Measurements from ENCODE around the gene CEACAM8. TPM values are rescaled to one million over a fixed set of nuclear protein-coding genes. Genes with fewer than 3 reads are reported as not detected.

The CEACAM8 gene
- total RNA-seq, 1 donor from 2014 or later = not detected

GRCh38 chr19:42584466-42584865, 10.3 kb downstream of the CEACAM8 start:
- Mint-ChIP-seq H3K27me3 (ENCODE audit: unreplicated experiment) (peaks cover 7% of the 10 kb centered on the region), H3K4me3 (ENCODE audit: unreplicated experiment) (no peak overlapping the region), H3K36me3 (ENCODE audit: unreplicated experiment) (no peaks in the 10 kb centered on the region), H3K9me3 (ENCODE audit: unreplicated experiment) (no peaks in the 10 kb centered on the region), H3K27ac (ENCODE audit: unreplicated experiment) (no peak overlapping the region), H3K4me1 (ENCODE audit: unreplicated experiment) (no peaks in the 10 kb centered on the region)
- no peak for DNase-seq (ENCODE audit: extremely low spot score, unreplicated experiment)
- no peak for TF ChIP-seq CTCF (IDR thresholded peaks at IDR 0.05)

- H3K4me3 Mint-ChIP-seq (ENCODE audit: unreplicated experiment) = no peak overlapping the region
- peaks cover 7% of the 10 kb centered on the region for H3K27me3 Mint-ChIP-seq (ENCODE audit: unreplicated experiment)
- no peak overlapping the region for H3K27ac Mint-ChIP-seq (ENCODE audit: unreplicated experiment)
- no peaks in the 10 kb centered on the region for H3K9me3 Mint-ChIP-seq (ENCODE audit: unreplicated experiment)
- TF ChIP-seq CTCF (IDR thresholded peaks at IDR 0.05) = no peak
- H3K36me3 Mint-ChIP-seq (ENCODE audit: unreplicated experiment) = no peaks in the 10 kb centered on the region
- no peak for DNase-seq (ENCODE audit: extremely low spot score, unreplicated experiment)
- H3K4me1 Mint-ChIP-seq (ENCODE audit: unreplicated experiment) = no peaks in the 10 kb centered on the region
These were observed 17.7 kb downstream of the CEACAM8 start for GRCh38 chr19:42577016-42577415.

GRCh38 chr19:42576241-42576640, 18.5 kb downstream of the CEACAM8 start:
- no peaks in the 10 kb centered on the region for H3K9me3 Mint-ChIP-seq (ENCODE audit: unreplicated experiment)
- no peaks in the 10 kb centered on the region for H3K36me3 Mint-ChIP-seq (ENCODE audit: unreplicated experiment)
- H3K4me1 Mint-ChIP-seq (ENCODE audit: unreplicated experiment) = no peaks in the 10 kb centered on the region
- no peak overlapping the region for H3K4me3 Mint-ChIP-seq (ENCODE audit: unreplicated experiment)
- no peak for DNase-seq (ENCODE audit: extremely low spot score, unreplicated experiment)
- no peak overlapping the region for H3K27ac Mint-ChIP-seq (ENCODE audit: unreplicated experiment)
- TF ChIP-seq CTCF (IDR thresholded peaks at IDR 0.05) = no peak
- peaks cover 7% of the 10 kb centered on the region for H3K27me3 Mint-ChIP-seq (ENCODE audit: unreplicated experiment)

GRCh38 chr19:42573642-42574041, 21.1 kb downstream of the CEACAM8 start:
- no peaks in the 10 kb centered on the region for H3K4me1 Mint-ChIP-seq (ENCODE audit: unreplicated experiment)
- H3K27ac Mint-ChIP-seq (ENCODE audit: unreplicated experiment) = no peak overlapping the region
- TF ChIP-seq CTCF (IDR thresholded peaks at IDR 0.05) = no peak
- H3K9me3 Mint-ChIP-seq (ENCODE audit: unreplicated experiment) = no peaks in the 10 kb centered on the region
- H3K36me3 Mint-ChIP-seq (ENCODE audit: unreplicated experiment) = no peaks in the 10 kb centered on the region
- H3K27me3 Mint-ChIP-seq (ENCODE audit: unreplicated experiment) = peaks cover 13% of the 10 kb centered on the region
- no peak overlapping the region for H3K4me3 Mint-ChIP-seq (ENCODE audit: unreplicated experiment)
- DNase-seq (ENCODE audit: extremely low spot score, unreplicated experiment) = no peak

GRCh38 chr19:42571116-42571515, 23.6 kb downstream of the CEACAM8 start:
- Mint-ChIP-seq H3K27ac (ENCODE audit: unreplicated experiment) (no peak overlapping the region), H3K4me3 (ENCODE audit: unreplicated experiment) (no peak overlapping the region), H3K36me3 (ENCODE audit: unreplicated experiment) (no peaks in the 10 kb centered on the region), H3K27me3 (ENCODE audit: unreplicated experiment) (peaks cover 23% of the 10 kb centered on the region), H3K9me3 (ENCODE audit: unreplicated experiment) (no peaks in the 10 kb centered on the region), H3K4me1 (ENCODE audit: unreplicated experiment) (no peaks in the 10 kb centered on the region)
- TF ChIP-seq CTCF (IDR thresholded peaks at IDR 0.05) = no peak
- DNase-seq (ENCODE audit: extremely low spot score, unreplicated experiment) = no peak
